ENCODE measurements around the gene SV2C. TPM values are rescaled to one million over a fixed set of nuclear protein-coding genes. Genes with fewer than 3 reads are reported as not detected.

SV2C gene
- total RNA-seq, 1 experiment from 2014 or later, result 0.09 TPM

DNA sequence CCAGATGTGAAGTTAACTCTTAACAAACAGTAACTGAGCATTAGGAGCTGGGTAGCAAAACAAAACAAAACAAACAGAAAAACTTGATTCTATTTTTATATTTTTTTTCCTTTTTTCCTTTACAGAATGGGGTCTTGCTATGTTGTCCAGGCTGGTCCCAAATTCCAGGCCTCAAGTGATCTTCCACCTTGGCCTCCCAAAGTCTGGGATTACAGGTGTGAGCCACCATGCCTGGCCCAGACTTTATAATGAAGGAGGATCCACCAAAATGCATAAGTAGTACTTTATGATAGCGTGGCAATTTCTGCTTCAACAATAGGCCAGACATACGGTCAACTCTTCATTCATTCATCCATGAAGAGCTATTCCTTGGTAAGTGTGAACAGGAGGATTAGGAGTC is 314.0 kb downstream of the SV2C start:
- ATAC-seq (no peak), DNase-seq (ENCODE audit: low spot score) (no peak)
- TF ChIP-seq ZNF263 (CRISPR knock-in tag; IDR thresholded peaks at IDR 0.05; ENCODE audit: low read depth) (no peak), ZNF121 (CRISPR knock-in tag; IDR thresholded peaks at IDR 0.05) (0 out of 2 replicates have a peak, but pooled peaks have one; percentile 74)
- TF ChIP-seq, protein P1, sequence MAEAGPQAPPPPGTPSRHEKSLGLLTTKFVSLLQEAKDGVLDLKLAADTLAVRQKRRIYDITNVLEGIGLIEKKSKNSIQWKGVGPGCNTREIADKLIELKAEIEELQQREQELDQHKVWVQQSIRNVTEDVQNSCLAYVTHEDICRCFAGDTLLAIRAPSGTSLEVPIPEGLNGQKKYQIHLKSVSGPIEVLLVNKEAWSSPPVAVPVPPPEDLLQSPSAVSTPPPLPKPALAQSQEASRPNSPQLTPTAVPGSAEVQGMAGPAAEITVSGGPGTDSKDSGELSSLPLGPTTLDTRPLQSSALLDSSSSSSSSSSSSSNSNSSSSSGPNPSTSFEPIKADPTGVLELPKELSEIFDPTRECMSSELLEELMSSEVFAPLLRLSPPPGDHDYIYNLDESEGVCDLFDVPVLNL (CRISPR knock-in tag; IDR thresholded peaks at IDR 0.05; ENCODE audit: borderline replicate concordance, low read depth), result no peak
- H3K4me3 Mint-ChIP-seq, result no peak overlapping the region
- H3K27me3 Mint-ChIP-seq (ENCODE audit: low read depth), result no peaks in the 10 kb centered on the region; the same call in 1 of the 2 replicates
- H3K4me1 Mint-ChIP-seq, result peaks cover 36% of the 10 kb centered on the region
- no peak overlapping the region for H3K27ac Mint-ChIP-seq
- ChIA-PET POLR2A (no interaction called here), CTCF (interaction anchor here (0.7 kb wide), 1 partner anchor 41 kb away, joined by 3 read pairs; no protein-coding TSS in a partner anchor)
- no peaks in the 10 kb centered on the region for H3K36me3 Mint-ChIP-seq
- no peaks in the 10 kb centered on the region for H3K9me3 Mint-ChIP-seq

DNA sequence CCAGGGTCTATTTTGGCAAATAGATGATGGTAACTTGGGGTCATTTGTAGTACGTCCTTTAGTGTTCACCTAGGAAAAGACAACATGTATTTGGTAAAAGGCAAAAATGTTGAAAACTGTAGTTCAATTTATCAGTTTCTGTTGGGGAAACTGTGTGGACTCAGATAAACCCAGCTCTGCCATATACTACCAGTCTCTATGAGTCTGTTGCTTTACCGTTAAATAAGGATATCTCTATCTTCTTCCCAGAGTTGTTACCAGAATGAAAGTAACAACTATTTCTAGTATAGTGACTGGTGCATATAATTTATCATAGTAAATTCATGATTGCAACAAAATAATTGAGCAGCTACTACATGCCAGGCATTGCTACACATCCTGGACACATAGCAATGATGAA is 316.1 kb downstream of the SV2C start:
- H3K4me3 Mint-ChIP-seq, result no peak overlapping the region
- H3K4me1 Mint-ChIP-seq, result peaks cover 28% of the 10 kb centered on the region
- TF ChIP-seq EMX1 (CRISPR knock-in tag; IDR thresholded peaks at IDR 0.05) (no peak), ZNF671 (CRISPR knock-in tag; IDR thresholded peaks at IDR 0.05) (no peak), ETV6 (CRISPR knock-in tag; IDR thresholded peaks at IDR 0.05) (no peak), NR1H2 (CRISPR knock-in tag; IDR thresholded peaks at IDR 0.05) (no peak), HMGA2 (CRISPR knock-in tag; IDR thresholded peaks at IDR 0.05) (no peak), ARID4B (CRISPR knock-in tag; IDR thresholded peaks at IDR 0.05; ENCODE audit: borderline replicate concordance) (no peak), ZNF423 (CRISPR knock-in tag; IDR thresholded peaks at IDR 0.05) (no peak), HMGXB4 (CRISPR knock-in tag; IDR thresholded peaks at IDR 0.05) (no peak), SP1 (CRISPR knock-in tag; conservative IDR thresholded peaks at IDR 0.05) (no peak), TEAD4 (CRISPR knock-in tag; IDR thresholded peaks at IDR 0.05) (no peak), MAX (CRISPR knock-in tag; IDR thresholded peaks at IDR 0.05) (no peak)
- TF ChIP-seq, protein P2, sequence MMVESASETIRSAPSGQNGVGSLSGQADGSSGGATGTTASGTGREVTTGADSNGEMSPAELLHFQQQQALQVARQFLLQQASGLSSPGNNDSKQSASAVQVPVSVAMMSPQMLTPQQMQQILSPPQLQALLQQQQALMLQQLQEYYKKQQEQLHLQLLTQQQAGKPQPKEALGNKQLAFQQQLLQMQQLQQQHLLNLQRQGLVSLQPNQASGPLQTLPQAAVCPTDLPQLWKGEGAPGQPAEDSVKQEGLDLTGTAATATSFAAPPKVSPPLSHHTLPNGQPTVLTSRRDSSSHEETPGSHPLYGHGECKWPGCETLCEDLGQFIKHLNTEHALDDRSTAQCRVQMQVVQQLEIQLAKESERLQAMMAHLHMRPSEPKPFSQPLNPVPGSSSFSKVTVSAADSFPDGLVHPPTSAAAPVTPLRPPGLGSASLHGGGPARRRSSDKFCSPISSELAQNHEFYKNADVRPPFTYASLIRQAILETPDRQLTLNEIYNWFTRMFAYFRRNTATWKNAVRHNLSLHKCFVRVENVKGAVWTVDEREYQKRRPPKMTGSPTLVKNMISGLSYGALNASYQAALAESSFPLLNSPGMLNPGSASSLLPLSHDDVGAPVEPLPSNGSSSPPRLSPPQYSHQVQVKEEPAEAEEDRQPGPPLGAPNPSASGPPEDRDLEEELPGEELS (CRISPR knock-in tag; IDR thresholded peaks at IDR 0.05), result no peak
- TF ChIP-seq, protein P3, sequence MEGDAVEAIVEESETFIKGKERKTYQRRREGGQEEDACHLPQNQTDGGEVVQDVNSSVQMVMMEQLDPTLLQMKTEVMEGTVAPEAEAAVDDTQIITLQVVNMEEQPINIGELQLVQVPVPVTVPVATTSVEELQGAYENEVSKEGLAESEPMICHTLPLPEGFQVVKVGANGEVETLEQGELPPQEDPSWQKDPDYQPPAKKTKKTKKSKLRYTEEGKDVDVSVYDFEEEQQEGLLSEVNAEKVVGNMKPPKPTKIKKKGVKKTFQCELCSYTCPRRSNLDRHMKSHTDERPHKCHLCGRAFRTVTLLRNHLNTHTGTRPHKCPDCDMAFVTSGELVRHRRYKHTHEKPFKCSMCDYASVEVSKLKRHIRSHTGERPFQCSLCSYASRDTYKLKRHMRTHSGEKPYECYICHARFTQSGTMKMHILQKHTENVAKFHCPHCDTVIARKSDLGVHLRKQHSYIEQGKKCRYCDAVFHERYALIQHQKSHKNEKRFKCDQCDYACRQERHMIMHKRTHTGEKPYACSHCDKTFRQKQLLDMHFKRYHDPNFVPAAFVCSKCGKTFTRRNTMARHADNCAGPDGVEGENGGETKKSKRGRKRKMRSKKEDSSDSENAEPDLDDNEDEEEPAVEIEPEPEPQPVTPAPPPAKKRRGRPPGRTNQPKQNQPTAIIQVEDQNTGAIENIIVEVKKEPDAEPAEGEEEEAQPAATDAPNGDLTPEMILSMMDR (IDR thresholded peaks at IDR 0.05), result no peak
- TF ChIP-seq, protein P4, sequence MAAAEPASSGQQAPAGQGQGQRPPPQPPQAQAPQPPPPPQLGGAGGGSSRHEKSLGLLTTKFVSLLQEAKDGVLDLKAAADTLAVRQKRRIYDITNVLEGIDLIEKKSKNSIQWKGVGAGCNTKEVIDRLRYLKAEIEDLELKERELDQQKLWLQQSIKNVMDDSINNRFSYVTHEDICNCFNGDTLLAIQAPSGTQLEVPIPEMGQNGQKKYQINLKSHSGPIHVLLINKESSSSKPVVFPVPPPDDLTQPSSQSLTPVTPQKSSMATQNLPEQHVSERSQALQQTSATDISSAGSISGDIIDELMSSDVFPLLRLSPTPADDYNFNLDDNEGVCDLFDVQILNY (CRISPR knock-in tag; IDR thresholded peaks at IDR 0.05), result no peak
- TF ChIP-seq, protein P5, sequence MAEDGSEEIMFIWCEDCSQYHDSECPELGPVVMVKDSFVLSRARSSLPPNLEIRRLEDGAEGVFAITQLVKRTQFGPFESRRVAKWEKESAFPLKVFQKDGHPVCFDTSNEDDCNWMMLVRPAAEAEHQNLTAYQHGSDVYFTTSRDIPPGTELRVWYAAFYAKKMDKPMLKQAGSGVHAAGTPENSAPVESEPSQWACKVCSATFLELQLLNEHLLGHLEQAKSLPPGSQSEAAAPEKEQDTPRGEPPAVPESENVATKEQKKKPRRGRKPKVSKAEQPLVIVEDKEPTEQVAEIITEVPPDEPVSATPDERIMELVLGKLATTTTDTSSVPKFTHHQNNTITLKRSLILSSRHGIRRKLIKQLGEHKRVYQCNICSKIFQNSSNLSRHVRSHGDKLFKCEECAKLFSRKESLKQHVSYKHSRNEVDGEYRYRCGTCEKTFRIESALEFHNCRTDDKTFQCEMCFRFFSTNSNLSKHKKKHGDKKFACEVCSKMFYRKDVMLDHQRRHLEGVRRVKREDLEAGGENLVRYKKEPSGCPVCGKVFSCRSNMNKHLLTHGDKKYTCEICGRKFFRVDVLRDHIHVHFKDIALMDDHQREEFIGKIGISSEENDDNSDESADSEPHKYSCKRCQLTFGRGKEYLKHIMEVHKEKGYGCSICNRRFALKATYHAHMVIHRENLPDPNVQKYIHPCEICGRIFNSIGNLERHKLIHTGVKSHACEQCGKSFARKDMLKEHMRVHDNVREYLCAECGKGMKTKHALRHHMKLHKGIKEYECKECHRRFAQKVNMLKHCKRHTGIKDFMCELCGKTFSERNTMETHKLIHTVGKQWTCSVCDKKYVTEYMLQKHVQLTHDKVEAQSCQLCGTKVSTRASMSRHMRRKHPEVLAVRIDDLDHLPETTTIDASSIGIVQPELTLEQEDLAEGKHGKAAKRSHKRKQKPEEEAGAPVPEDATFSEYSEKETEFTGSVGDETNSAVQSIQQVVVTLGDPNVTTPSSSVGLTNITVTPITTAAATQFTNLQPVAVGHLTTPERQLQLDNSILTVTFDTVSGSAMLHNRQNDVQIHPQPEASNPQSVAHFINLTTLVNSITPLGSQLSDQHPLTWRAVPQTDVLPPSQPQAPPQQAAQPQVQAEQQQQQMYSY (CRISPR knock-in tag; IDR thresholded peaks at IDR 0.05), result no peak
- H3K9me3 Mint-ChIP-seq, result no peaks in the 10 kb centered on the region
- CTCF ChIA-PET, result no interaction called here
- DNase-seq (ENCODE audit: low spot score) (no peak), ATAC-seq (no peak)
- no peaks in the 10 kb centered on the region for H3K36me3 Mint-ChIP-seq
- no peaks in the 10 kb centered on the region; the same call in 1 of the 2 replicates for H3K27me3 Mint-ChIP-seq (ENCODE audit: low read depth)
- H3K27ac Mint-ChIP-seq, result no peak overlapping the region
- POLR2A ChIA-PET, result no interaction called here
